ENCODE data around the gene RYR1.

The RYR1 gene

DNA sequence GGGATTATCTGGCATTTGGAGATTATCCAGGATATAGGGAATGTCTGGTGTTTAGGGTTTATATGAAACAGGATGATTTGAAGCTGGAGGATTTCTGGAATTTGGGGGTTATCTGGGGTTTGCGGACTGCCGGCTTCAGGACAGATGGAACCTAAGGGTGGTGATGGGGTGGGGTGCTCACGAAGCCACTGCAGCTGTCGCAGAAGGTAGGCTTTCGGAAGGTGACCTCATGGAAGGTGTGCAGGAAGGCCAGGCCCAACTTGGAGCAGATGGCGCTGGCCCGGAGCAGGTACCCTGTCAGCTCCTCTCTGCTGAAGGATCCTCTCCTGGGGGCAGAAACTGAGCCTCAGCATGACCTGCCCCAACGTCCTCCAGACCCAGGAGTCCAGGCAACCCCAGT is 21.0 kb upstream of the RYR1 start:
- Histone ChIP-seq H3K27ac (ENCODE audit: low read length) (no peak overlapping the region), H3K27me3 (ENCODE audit: insufficient read depth, low read length, poor library complexity) (no peaks in the 10 kb centered on the region), H3K79me2 (ENCODE audit: insufficient read depth, low read length) (no peaks in the 10 kb centered on the region), H3K36me3 (ENCODE audit: insufficient read depth, low read length) (no peaks in the 10 kb centered on the region), H4K20me1 (ENCODE audit: insufficient read depth, low read length) (peaks cover 3% of the 10 kb centered on the region; the same call in 1 of the 2 replicates), H3K9ac (ENCODE audit: low read depth, low read length) (no peak overlapping the region), H3K4me1 (ENCODE audit: insufficient read depth, low read length) (no peaks in the 10 kb centered on the region), H3K4me2 (ENCODE audit: insufficient read depth, low read length) (no peak overlapping the region), H3K4me3 (ENCODE audit: low read depth in 1 of 2, low read length in 2 of 2) (no peak overlapping the region), H2AFZ (ENCODE audit: low read depth, low read length) (no peak overlapping the region), H3K9me3 (ENCODE audit: insufficient read depth, low read length, severe bottlenecking) (no peaks in the 10 kb centered on the region)
- TF ChIP-seq, protein P1, sequence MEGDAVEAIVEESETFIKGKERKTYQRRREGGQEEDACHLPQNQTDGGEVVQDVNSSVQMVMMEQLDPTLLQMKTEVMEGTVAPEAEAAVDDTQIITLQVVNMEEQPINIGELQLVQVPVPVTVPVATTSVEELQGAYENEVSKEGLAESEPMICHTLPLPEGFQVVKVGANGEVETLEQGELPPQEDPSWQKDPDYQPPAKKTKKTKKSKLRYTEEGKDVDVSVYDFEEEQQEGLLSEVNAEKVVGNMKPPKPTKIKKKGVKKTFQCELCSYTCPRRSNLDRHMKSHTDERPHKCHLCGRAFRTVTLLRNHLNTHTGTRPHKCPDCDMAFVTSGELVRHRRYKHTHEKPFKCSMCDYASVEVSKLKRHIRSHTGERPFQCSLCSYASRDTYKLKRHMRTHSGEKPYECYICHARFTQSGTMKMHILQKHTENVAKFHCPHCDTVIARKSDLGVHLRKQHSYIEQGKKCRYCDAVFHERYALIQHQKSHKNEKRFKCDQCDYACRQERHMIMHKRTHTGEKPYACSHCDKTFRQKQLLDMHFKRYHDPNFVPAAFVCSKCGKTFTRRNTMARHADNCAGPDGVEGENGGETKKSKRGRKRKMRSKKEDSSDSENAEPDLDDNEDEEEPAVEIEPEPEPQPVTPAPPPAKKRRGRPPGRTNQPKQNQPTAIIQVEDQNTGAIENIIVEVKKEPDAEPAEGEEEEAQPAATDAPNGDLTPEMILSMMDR (IDR thresholded peaks at IDR 0.05; ENCODE audit: borderline replicate concordance, extremely low read depth, low read length, poor library complexity, severe bottlenecking): no peak
- no peak for TF ChIP-seq EZH2 (IDR thresholded peaks at IDR 0.05; ENCODE audit: borderline replicate concordance, low read depth, low read length, severe bottlenecking)
- DNase-seq (no peak), ATAC-seq (ENCODE audit: insufficient read depth, low read depth) (no peak)

DNA sequence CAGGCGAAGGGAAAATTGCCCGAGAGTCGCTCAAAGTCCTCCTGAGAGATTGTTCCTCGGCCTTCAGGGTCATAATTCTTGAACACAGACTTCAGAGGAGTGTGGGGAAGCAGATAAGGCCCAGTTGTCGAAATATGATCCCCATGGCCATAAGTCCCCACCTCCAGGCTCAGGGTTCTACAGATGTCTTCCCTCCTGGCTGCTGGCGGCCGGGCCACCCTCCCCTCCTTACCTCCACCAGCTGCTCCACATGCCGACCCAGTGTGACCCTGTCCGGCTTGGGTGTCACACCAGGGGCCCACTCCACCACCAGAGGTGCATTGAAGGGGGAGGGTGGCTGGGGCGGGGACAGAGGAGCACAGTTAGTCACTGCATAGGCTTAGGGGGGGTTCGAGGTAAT is 20.5 kb upstream of the RYR1 start:
- Histone ChIP-seq H3K9ac (ENCODE audit: low read depth, low read length) (no peak overlapping the region), H3K27me3 (ENCODE audit: insufficient read depth, low read length, poor library complexity) (no peaks in the 10 kb centered on the region), H3K27ac (ENCODE audit: low read length) (no peak overlapping the region), H3K4me1 (ENCODE audit: insufficient read depth, low read length) (no peaks in the 10 kb centered on the region), H4K20me1 (ENCODE audit: insufficient read depth, low read length) (peaks cover 3% of the 10 kb centered on the region; the same call in 1 of the 2 replicates), H3K4me3 (ENCODE audit: low read depth in 1 of 2, low read length in 2 of 2) (no peak overlapping the region), H3K9me3 (ENCODE audit: insufficient read depth, low read length, severe bottlenecking) (no peaks in the 10 kb centered on the region), H3K4me2 (ENCODE audit: insufficient read depth, low read length) (no peak overlapping the region), H3K36me3 (ENCODE audit: insufficient read depth, low read length) (no peaks in the 10 kb centered on the region), H2AFZ (ENCODE audit: low read depth, low read length) (no peak overlapping the region), H3K79me2 (ENCODE audit: insufficient read depth, low read length) (no peaks in the 10 kb centered on the region)
- DNase-seq (no peak), ATAC-seq (ENCODE audit: insufficient read depth, low read depth) (no peak)
- TF ChIP-seq EZH2 (IDR thresholded peaks at IDR 0.05; ENCODE audit: borderline replicate concordance, low read depth, low read length, severe bottlenecking): no peak
- TF ChIP-seq, protein P1 (IDR thresholded peaks at IDR 0.05; ENCODE audit: borderline replicate concordance, extremely low read depth, low read length, poor library complexity, severe bottlenecking): no peak

DNA sequence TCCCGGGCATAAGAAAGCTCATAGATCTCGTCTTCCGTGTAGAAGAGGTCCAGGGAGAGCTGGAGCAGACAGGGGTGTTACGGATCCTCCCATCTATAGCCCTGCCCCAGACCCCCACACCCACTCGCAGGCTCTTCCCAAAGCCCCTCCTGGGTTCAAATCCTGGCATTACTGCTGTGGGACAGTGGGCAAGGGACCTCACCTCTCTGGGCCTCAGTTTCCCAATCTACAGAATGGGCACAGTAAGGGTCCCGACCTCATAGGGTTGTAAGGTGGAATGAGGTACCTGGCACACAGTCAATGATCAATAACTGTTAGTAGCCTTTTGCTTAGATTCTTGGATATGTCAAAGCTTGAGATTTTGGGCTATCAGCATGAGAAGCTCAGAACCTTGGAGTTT is 20.1 kb upstream of the RYR1 start:
- H3K9ac ChIP-seq (ENCODE audit: low read depth, low read length): no peak overlapping the region
- no peak overlapping the region for H2AFZ ChIP-seq (ENCODE audit: low read depth, low read length)
- DNase-seq (no peak), ATAC-seq (ENCODE audit: insufficient read depth, low read depth) (no peak)
- H3K27me3 ChIP-seq (ENCODE audit: insufficient read depth, low read length, poor library complexity): no peaks in the 10 kb centered on the region
- no peak for TF ChIP-seq EZH2 (IDR thresholded peaks at IDR 0.05; ENCODE audit: borderline replicate concordance, low read depth, low read length, severe bottlenecking)
- TF ChIP-seq, protein P1 (IDR thresholded peaks at IDR 0.05; ENCODE audit: borderline replicate concordance, extremely low read depth, low read length, poor library complexity, severe bottlenecking): no peak
- no peak overlapping the region for H3K27ac ChIP-seq (ENCODE audit: low read length)
- no peaks in the 10 kb centered on the region for H3K36me3 ChIP-seq (ENCODE audit: insufficient read depth, low read length)
- H4K20me1 ChIP-seq (ENCODE audit: insufficient read depth, low read length): peaks cover 3% of the 10 kb centered on the region; the same call in 1 of the 2 replicates
- H3K9me3 ChIP-seq (ENCODE audit: insufficient read depth, low read length, severe bottlenecking): no peaks in the 10 kb centered on the region
- no peaks in the 10 kb centered on the region for H3K79me2 ChIP-seq (ENCODE audit: insufficient read depth, low read length)
- H3K4me3 ChIP-seq (ENCODE audit: low read depth in 1 of 2, low read length in 2 of 2): no peak overlapping the region
- H3K4me1 ChIP-seq (ENCODE audit: insufficient read depth, low read length): no peaks in the 10 kb centered on the region
- H3K4me2 ChIP-seq (ENCODE audit: insufficient read depth, low read length): no peak overlapping the region

DNA sequence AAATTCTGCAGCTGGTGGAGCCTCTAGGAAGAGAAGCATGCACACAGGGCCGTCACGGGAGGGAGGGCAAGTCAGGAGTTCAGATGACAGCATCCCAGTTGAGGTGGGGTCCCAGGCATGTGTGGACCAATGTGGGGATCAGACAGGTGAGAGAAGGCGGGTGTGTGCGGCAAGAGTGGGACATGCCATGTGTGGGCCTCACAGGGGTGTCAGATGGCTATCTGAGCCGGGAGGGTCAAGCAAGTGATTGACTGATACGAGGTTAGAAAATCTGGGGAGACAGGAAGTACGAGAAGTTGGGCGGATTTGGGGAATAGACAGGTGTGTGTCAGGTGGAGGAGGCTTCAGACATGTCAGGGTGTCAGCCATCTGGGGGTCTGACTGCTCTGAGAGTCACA is 16.3 kb upstream of the RYR1 start:
- Histone ChIP-seq H3K4me2 (ENCODE audit: insufficient read depth, low read length) (no peak overlapping the region), H4K20me1 (ENCODE audit: insufficient read depth, low read length) (peaks cover 3% of the 10 kb centered on the region; the same call in 1 of the 2 replicates), H3K9me3 (ENCODE audit: insufficient read depth, low read length, severe bottlenecking) (no peaks in the 10 kb centered on the region), H3K9ac (ENCODE audit: low read depth, low read length) (no peak overlapping the region), H3K79me2 (ENCODE audit: insufficient read depth, low read length) (no peaks in the 10 kb centered on the region), H3K27me3 (ENCODE audit: insufficient read depth, low read length, poor library complexity) (no peaks in the 10 kb centered on the region), H3K36me3 (ENCODE audit: insufficient read depth, low read length) (no peaks in the 10 kb centered on the region), H3K4me1 (ENCODE audit: insufficient read depth, low read length) (no peaks in the 10 kb centered on the region), H3K4me3 (ENCODE audit: low read depth in 1 of 2, low read length in 2 of 2) (no peak overlapping the region), H2AFZ (ENCODE audit: low read depth, low read length) (no peak overlapping the region), H3K27ac (ENCODE audit: low read length) (no peak overlapping the region)
- TF ChIP-seq, protein P1 (IDR thresholded peaks at IDR 0.05; ENCODE audit: borderline replicate concordance, extremely low read depth, low read length, poor library complexity, severe bottlenecking): no peak
- no peak for TF ChIP-seq EZH2 (IDR thresholded peaks at IDR 0.05; ENCODE audit: borderline replicate concordance, low read depth, low read length, severe bottlenecking)
- ATAC-seq (ENCODE audit: insufficient read depth, low read depth) (no peak), DNase-seq (no peak)

All from DND-41 (cell line).